DOHH2 (cell line): ENCODE data around the gene CUEDC1.

ENCODE experiments used
- CTCF ChIP-seq: fragments of 200-600 bp; sonication (generic); IDR thresholded peaks from one replicate; pipeline ENCODE4 v1.5.1; 2014; ENCODE audit warnings: antibody characterized with exemption, mild to moderate bottlenecking, low read depth, low read length; ENCODE audit not compliant: poor library complexity, severe bottlenecking
- EZH2phosphoT487 ChIP-seq: fragments of 200-600 bp; sonication (generic); IDR thresholded peaks from 2 replicates; pipeline ENCODE4 v1.6.1; 2017; ENCODE audit warnings: borderline replicate concordance, mild to moderate bottlenecking, antibody characterized with exemption, low read length, moderate library complexity, mixed read lengths

GRCh38 chr17:57849163-57849873 is 105.9 kb downstream of the CUEDC1 start:
- TF ChIP-seq CTCF (no peak), EZH2phosphoT487 (no peak)
